ENCODE measurements around the gene CYP4F11.
"Not testable (repeated sequence)": the region's sequence is repeated elsewhere in the genome, so short reads cannot be mapped to it uniquely, and the experiment has no call there.

Gene CYP4F11

GRCh38 chr19:15934332-15935078 is at the start of gene CYP4F11:
Gene CYP4F11, minus strand, starts transcription at chr19:15934529. Its CDS starts 121 bp downstream, at chr19:15934408.
- H3K9me3 Mint-ChIP-seq: peaks cover 6% of the 10 kb centered on the region
- no peak within 1 kb of the TSS for H3K27ac Mint-ChIP-seq
- no peak within 1 kb of the TSS for H3K4me3 Mint-ChIP-seq

GRCh38 chr19:15979293-15979692 is 45.0 kb upstream of the CYP4F11 start:
- DNase-seq (ENCODE audit: low spot score in 2 of 2) (no peak), ATAC-seq (no peak)
- no peaks in the 10 kb centered on the region for H3K36me3 Mint-ChIP-seq
- H3K4me1 Mint-ChIP-seq: no peaks in the 10 kb centered on the region
- no peak overlapping the region for H3K27ac Mint-ChIP-seq
- H3K4me3 Mint-ChIP-seq: no peak overlapping the region
- H3K9me3 Mint-ChIP-seq: no peaks in the 10 kb centered on the region

More at GRCh38 chr19:15934332-15935078, at the start of gene CYP4F11:
- Mint-ChIP-seq H3K36me3 (peaks cover 6% of the 10 kb centered on the region), H3K4me1 (peaks cover 4% of the 10 kb centered on the region)
- ATAC-seq: no peak
- DNase-seq (ENCODE audit: low spot score in 2 of 2): peak in 1 of 2 donors; percentile 38

GRCh38 chr19:15977690-15978089 is 43.4 kb upstream of the CYP4F11 start:
- Mint-ChIP-seq H3K36me3 (no peaks in the 10 kb centered on the region), H3K4me3 (no peak overlapping the region), H3K27ac (no peak overlapping the region), H3K4me1 (no peaks in the 10 kb centered on the region), H3K9me3 (no peaks in the 10 kb centered on the region)
- ATAC-seq (no peak), DNase-seq (ENCODE audit: low spot score in 2 of 2) (no peak)

- no peak for DNase-seq (ENCODE audit: low spot score in 2 of 2)
- H3K4me1 Mint-ChIP-seq: no peaks in the 10 kb centered on the region
- no peaks in the 10 kb centered on the region for H3K36me3 Mint-ChIP-seq
- H3K9me3 Mint-ChIP-seq: no peaks in the 10 kb centered on the region
- no peak overlapping the region for H3K27ac Mint-ChIP-seq
- ATAC-seq: no peak
- H3K4me3 Mint-ChIP-seq: no peak overlapping the region
Observed at GRCh38 chr19:15976836-15977689, 42.7 kb upstream of the CYP4F11 start.

- Mint-ChIP-seq H3K4me1 (no peaks in the 10 kb centered on the region), H3K27ac (no peak overlapping the region), H3K9me3 (no peaks in the 10 kb centered on the region), H3K36me3 (no peaks in the 10 kb centered on the region), H3K4me3 (no peak overlapping the region)
- no peak for ATAC-seq
- DNase-seq (ENCODE audit: low spot score in 2 of 2): no peak
Observed at GRCh38 chr19:15974856-15975255, 40.5 kb upstream of the CYP4F11 start.

- H3K27ac Mint-ChIP-seq; H3K4me3 Mint-ChIP-seq; H3K4me1 Mint-ChIP-seq; H3K9me3 Mint-ChIP-seq; ATAC-seq; DNase-seq (ENCODE audit: low spot score in 2 of 2); H3K36me3 Mint-ChIP-seq: not testable (repeated sequence)
Observed at GRCh38 chr19:15972043-15972442, 37.7 kb upstream of the CYP4F11 start.

GRCh38 chr19:15971224-15971780 is 37.0 kb upstream of the CYP4F11 start:
- H3K4me1 Mint-ChIP-seq: no peaks in the 10 kb centered on the region
- no peak overlapping the region for H3K4me3 Mint-ChIP-seq
- no peak for ATAC-seq
- no peaks in the 10 kb centered on the region for H3K36me3 Mint-ChIP-seq
- no peak overlapping the region for H3K27ac Mint-ChIP-seq
- no peaks in the 10 kb centered on the region for H3K9me3 Mint-ChIP-seq
- DNase-seq (ENCODE audit: low spot score in 2 of 2): peak in 1 of 2 donors; percentile 26

GRCh38 chr19:15964231-15964630 is 29.9 kb upstream of the CYP4F11 start:
- no peaks in the 10 kb centered on the region for H3K4me1 Mint-ChIP-seq
- no peak overlapping the region for H3K27ac Mint-ChIP-seq
- no peak for DNase-seq (ENCODE audit: low spot score in 2 of 2)
- no peak for ATAC-seq
- no peaks in the 10 kb centered on the region for H3K9me3 Mint-ChIP-seq
- no peaks in the 10 kb centered on the region for H3K36me3 Mint-ChIP-seq
- H3K4me3 Mint-ChIP-seq: no peak overlapping the region

- no peak overlapping the region for H3K27ac Mint-ChIP-seq
- ATAC-seq (no peak), DNase-seq (ENCODE audit: low spot score in 2 of 2) (no peak)
- no peaks in the 10 kb centered on the region for H3K4me1 Mint-ChIP-seq
- H3K4me3 Mint-ChIP-seq: no peak overlapping the region
- no peaks in the 10 kb centered on the region for H3K9me3 Mint-ChIP-seq
- H3K36me3 Mint-ChIP-seq: no peaks in the 10 kb centered on the region
Observed at GRCh38 chr19:15962319-15962718, 28.0 kb upstream of the CYP4F11 start.

- Mint-ChIP-seq H3K27ac (no peak overlapping the region), H3K4me3 (no peak overlapping the region), H3K36me3 (no peaks in the 10 kb centered on the region), H3K9me3 (no peaks in the 10 kb centered on the region), H3K4me1 (no peaks in the 10 kb centered on the region)
- ATAC-seq (no peak), DNase-seq (ENCODE audit: low spot score in 2 of 2) (peak in 1 of 2 donors; percentile 43)
Observed at GRCh38 chr19:15954820-15955219, 20.5 kb upstream of the CYP4F11 start.

GRCh38 chr19:15948223-15949058 is 14.1 kb upstream of the CYP4F11 start, which contains the start of gene OR10H4:
Gene OR10H4, plus strand, starts transcription at chr19:15949008. Its CDS starts 0 bp downstream, at chr19:15949008.
- Mint-ChIP-seq H3K9me3 (peaks cover 13% of the 10 kb centered on the region), H3K27ac (no peak within 1 kb of the TSS), H3K36me3 (no peaks in the 10 kb centered on the region), H3K4me1 (no peaks in the 10 kb centered on the region), H3K4me3 (no peak within 1 kb of the TSS)
- ATAC-seq (no peak), DNase-seq (ENCODE audit: low spot score in 2 of 2) (no peak)

- no peak for ATAC-seq
- Mint-ChIP-seq H3K4me1 (no peaks in the 10 kb centered on the region), H3K4me3 (no peak overlapping the region), H3K36me3 (no peaks in the 10 kb centered on the region), H3K27ac (no peak overlapping the region), H3K9me3 (peaks cover 13% of the 10 kb centered on the region)
- DNase-seq (ENCODE audit: low spot score in 2 of 2): no peak
Observed at GRCh38 chr19:15945301-15945700, 11.0 kb upstream of the CYP4F11 start.

GRCh38 chr19:15944401-15944800 is 10.1 kb upstream of the CYP4F11 start:
- DNase-seq (ENCODE audit: low spot score in 2 of 2): no peak
- H3K27ac Mint-ChIP-seq: no peak overlapping the region
- ATAC-seq: no peak

GRCh38 chr19:15937771-15938170 is 3.4 kb upstream of the CYP4F11 start:
- no peak for ATAC-seq
- H3K27ac Mint-ChIP-seq: no peak overlapping the region
- no peak overlapping the region for H3K4me3 Mint-ChIP-seq
- peaks cover 4% of the 10 kb centered on the region for H3K4me1 Mint-ChIP-seq
- H3K36me3 Mint-ChIP-seq: no peaks in the 10 kb centered on the region
- H3K9me3 Mint-ChIP-seq: no peaks in the 10 kb centered on the region
- DNase-seq (ENCODE audit: low spot score in 2 of 2): no peak

More at GRCh38 chr19:15944401-15944800, 10.1 kb upstream of the CYP4F11 start:
- H3K9me3 Mint-ChIP-seq: peaks cover 9% of the 10 kb centered on the region
- no peaks in the 10 kb centered on the region for H3K4me1 Mint-ChIP-seq
- no peak overlapping the region for H3K4me3 Mint-ChIP-seq
- H3K36me3 Mint-ChIP-seq: no peaks in the 10 kb centered on the region

- DNase-seq (ENCODE audit: low spot score in 2 of 2) (no peak), ATAC-seq (no peak)
- Mint-ChIP-seq H3K27ac (no peak overlapping the region), H3K4me3 (no peak overlapping the region), H3K9me3 (no peaks in the 10 kb centered on the region), H3K36me3 (no peaks in the 10 kb centered on the region), H3K4me1 (peaks cover 4% of the 10 kb centered on the region)
Observed at GRCh38 chr19:15936950-15937349, 2.6 kb upstream of the CYP4F11 start.
